ENCODE results near the gene LMF1.

The LMF1 gene

DNA sequence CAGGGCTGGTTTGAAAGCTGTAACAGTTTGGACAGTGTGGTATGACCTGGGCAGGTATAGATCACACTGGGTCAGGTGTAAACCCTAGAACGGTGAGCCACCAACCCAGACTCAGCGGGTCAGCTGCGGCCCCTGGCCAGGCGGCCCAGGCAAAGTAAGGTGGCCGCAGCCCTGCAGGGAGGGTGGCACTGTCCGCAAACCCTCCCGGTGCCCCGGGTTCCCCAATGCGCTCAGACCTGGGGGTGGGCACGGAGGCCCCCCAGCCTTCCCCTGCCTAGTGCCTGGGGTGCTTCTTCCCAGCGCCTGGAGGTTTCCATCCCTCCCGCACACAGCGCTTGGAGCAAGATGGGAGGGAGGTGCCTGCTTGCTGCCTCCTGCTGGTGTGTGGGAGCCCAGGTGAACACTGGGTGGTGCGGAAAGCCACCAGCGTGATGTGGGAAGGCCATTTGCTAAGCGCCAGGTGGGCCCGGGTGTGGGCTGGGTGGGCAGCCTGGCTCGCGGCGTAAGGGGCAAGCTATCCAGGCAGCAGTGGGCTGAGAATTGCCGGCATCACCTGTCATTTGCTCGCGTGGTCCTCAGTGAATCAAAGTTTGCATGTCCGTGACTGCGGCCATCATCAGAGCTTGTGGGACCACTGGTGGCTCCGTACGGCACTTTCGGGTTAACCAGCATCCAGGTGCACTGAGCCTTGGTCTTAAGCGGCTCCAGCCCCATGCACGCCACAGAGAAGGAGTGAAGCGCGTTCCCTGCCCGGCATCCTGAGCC, 122.9 kb downstream of the LMF1 start:
- TF ChIP-seq, protein P1, sequence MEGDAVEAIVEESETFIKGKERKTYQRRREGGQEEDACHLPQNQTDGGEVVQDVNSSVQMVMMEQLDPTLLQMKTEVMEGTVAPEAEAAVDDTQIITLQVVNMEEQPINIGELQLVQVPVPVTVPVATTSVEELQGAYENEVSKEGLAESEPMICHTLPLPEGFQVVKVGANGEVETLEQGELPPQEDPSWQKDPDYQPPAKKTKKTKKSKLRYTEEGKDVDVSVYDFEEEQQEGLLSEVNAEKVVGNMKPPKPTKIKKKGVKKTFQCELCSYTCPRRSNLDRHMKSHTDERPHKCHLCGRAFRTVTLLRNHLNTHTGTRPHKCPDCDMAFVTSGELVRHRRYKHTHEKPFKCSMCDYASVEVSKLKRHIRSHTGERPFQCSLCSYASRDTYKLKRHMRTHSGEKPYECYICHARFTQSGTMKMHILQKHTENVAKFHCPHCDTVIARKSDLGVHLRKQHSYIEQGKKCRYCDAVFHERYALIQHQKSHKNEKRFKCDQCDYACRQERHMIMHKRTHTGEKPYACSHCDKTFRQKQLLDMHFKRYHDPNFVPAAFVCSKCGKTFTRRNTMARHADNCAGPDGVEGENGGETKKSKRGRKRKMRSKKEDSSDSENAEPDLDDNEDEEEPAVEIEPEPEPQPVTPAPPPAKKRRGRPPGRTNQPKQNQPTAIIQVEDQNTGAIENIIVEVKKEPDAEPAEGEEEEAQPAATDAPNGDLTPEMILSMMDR (IDR thresholded peaks at IDR 0.05; ENCODE audit: low read depth, low read length, missing control alignments) = no peak

DNA sequence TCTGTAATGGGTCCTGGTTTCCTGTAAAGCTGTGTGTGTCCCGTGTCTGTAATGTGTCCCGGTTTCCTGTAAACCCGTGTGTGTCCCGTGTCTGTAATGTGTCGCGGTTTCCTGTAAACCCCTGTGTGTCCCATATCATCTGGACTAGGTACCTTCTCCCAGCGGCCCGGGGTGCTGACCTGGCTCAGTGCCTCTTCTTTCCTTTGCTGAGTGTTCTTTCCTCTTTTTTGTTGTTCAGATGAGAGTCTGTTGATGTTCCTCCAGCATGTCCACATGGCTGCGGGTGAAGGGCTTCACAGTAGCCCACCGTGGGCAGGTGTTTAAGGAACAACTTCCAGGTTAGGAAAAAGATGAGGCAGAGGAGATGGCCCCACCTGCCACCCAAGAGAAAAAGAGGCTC, 123.6 kb downstream of the LMF1 start:
- no peak overlapping the region for H3K4me3 ChIP-seq (ENCODE audit: low read depth, low read length)
- TF ChIP-seq, protein P1 (IDR thresholded peaks at IDR 0.05; ENCODE audit: low read depth, low read length, missing control alignments) = no peak
- DNase-seq (ENCODE audit: low read depth) = no peak

More for the DNA sequence above, 122.9 kb downstream of the LMF1 start:
- no peak for DNase-seq (ENCODE audit: low read depth)
- H3K4me3 ChIP-seq (ENCODE audit: low read depth, low read length) = no peak overlapping the region

- TF ChIP-seq, protein P1 (IDR thresholded peaks at IDR 0.05; ENCODE audit: low read depth, low read length, missing control alignments) = no peak
- H3K4me3 ChIP-seq (ENCODE audit: low read depth, low read length) = no peak overlapping the region
- DNase-seq (ENCODE audit: low read depth) = no peak
These were observed 125.4 kb downstream of the LMF1 start for GRCh38 chr16:845351-845745.

DNA sequence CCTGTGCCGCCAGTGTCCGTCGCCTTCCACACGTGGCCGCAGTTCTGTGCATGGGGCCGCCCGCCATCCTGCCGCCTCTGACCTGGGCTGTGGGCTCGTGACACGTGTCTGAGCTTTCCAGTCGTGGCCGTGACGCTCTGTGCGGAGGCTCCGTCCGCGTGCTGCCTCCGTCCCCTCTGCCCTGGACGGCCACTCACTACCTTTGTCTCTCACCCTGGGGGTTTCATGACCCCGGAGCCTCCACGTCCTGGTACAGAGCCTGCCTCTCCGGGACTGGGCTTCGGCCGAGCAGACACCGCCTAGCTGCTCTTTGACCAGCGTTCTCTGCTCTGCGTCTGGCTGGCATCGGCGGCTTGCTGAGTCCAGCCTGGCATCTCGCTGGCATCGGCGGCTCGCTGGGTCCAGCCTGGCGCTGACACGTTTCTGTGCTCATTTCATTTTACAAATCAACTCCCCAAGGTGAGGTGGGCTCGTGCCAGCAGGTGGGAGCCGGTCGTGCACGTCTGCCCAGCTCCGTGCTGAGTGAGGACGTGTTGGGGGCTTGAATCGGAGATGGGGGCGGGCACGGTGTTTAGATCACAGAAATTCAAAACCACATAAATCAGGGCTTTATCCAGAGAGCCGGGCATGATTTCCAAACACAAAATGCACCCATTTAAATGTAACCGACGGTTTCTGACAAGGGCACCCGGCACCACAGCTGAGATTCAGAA, 126.0 kb downstream of the LMF1 start:
- H3K4me3 ChIP-seq (ENCODE audit: low read depth, low read length) = no peak overlapping the region
- DNase-seq (ENCODE audit: low read depth) = no peak
- TF ChIP-seq, protein P1 (IDR thresholded peaks at IDR 0.05; ENCODE audit: low read depth, low read length, missing control alignments) = no peak

GRCh38 chr16:843771-844170, 127.0 kb downstream of the LMF1 start:
- no peak for DNase-seq (ENCODE audit: low read depth)
- H3K4me3 ChIP-seq (ENCODE audit: low read depth, low read length) = no peak overlapping the region
- TF ChIP-seq, protein P1 (IDR thresholded peaks at IDR 0.05; ENCODE audit: low read depth, low read length, missing control alignments) = no peak

DNA sequence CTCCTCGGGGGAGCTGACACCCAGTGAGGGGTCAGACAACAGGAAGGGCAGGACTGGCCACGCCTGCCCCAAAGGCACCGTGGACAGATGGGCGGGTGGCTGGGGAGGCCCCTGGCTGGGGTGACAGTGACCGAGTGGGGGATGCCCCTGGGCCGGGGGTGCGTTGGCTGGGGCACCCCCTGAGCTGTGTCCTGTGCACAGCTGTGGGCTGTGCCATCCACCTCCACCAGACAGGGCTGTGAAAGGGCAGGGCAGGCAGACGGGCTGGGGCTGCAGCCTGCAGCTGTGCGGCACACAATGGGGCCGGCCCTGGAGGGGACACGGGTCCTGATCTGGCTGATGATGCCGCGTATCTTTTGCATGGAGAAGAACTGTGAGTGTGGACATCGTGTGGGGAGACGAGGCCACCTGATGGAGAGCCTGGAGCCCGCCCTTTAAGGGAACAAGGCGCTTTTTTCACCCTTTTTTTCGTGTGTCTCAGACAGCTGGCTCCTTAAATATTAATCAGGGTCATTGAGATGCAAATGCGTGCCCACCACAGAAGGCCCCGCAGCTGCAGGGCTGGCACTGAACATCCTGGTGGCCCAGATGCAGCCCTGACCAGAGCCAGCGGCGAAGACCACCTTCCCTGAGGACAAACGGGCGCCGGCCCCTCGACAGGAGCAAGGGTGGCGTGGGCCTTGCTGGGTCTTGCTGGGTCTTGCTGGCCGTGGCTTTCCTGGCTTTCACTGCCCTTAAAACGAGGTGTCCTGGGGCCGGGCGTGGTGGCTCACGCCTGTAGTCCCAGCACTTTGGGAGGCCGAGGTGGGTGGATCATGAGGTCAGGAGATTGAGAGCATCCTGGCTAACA, 127.8 kb downstream of the LMF1 start:
- TF ChIP-seq, protein P1 (IDR thresholded peaks at IDR 0.05; ENCODE audit: low read depth, low read length, missing control alignments) = no peak
- no peak overlapping the region for H3K4me3 ChIP-seq (ENCODE audit: low read depth, low read length)
- no peak for DNase-seq (ENCODE audit: low read depth)

Measured in GM12864 (cell line).